CD14-positive monocyte (primary cell): ENCODE measurements around the gene OSBPL8. TPM values are rescaled to one million over a fixed set of nuclear protein-coding genes. Genes with fewer than 3 reads are reported as not detected.

Experiments used
- DNase-seq, 3 donors: peaks; one replicate each; pipeline ENCODE4 v3.0.0-alpha.2; 2011 to 2022
- H2AFZ ChIP-seq: 2 replicates; pipeline ENCODE4 v1.6.0; 2012; ENCODE audit warnings: mild to moderate bottlenecking, low read depth, low read length, inconsistent platforms; ENCODE audit not compliant: insufficient read depth, poor library complexity, severe bottlenecking
- H3K27ac ChIP-seq, 2 donors: 1 replicate in 1 of 2; 2 replicates in 1 of 2; pipeline ENCODE4 v1.5.1; 2012 to 2013; ENCODE audit warnings: low read length in 2 of 2, control low read depth in 1 of 2, inconsistent platforms in 1 of 2, low read depth in 1 of 2, mild to moderate bottlenecking in 1 of 2
- H3K27me3 ChIP-seq, 2 donors: one replicate each; pipeline versions ENCODE4 v1.6.0 to v1.6.1; 2011 to 2013; ENCODE audit warnings: low read length in 2 of 2; ENCODE audit not compliant: control insufficient read depth in 2 of 2, insufficient read depth in 2 of 2
- H3K36me3 ChIP-seq, 2 donors: replicated peaks in 1 of 2; 1 replicate in 1 of 2; 2 replicates in 1 of 2; pipeline versions ENCODE4 v1.5.1 to v1.6.1; 2012 to 2013; ENCODE audit warnings: low read length in 2 of 2, control low read depth in 1 of 2, inconsistent platforms in 1 of 2, mild to moderate bottlenecking in 1 of 2; ENCODE audit not compliant: insufficient read depth in 2 of 2, control insufficient read depth in 1 of 2
- H3K4me1 ChIP-seq, 2 donors: 1 replicate in 1 of 2; 2 replicates in 1 of 2; pipeline versions ENCODE4 v1.5.1 to v1.6.1; 2012 to 2013; ENCODE audit warnings: low read length in 2 of 2, control low read depth in 1 of 2, inconsistent platforms in 1 of 2, mild to moderate bottlenecking in 1 of 2, moderate library complexity in 1 of 2; ENCODE audit not compliant: insufficient read depth in 2 of 2, control insufficient read depth in 1 of 2
- H3K4me2 ChIP-seq: replicated peaks from 2 replicates; pipeline ENCODE3; 2012; ENCODE audit warnings: low read length, moderate library complexity, mild to moderate bottlenecking; ENCODE audit not compliant: poor library complexity, severe bottlenecking; ENCODE audit errors: extremely low read depth
- H3K4me3 ChIP-seq, 3 experiments: fragments of 200-600 bp in 1 of 3; sonication (generic) in 1 of 3; replicated peaks in 1 of 3; 1 replicate in 2 of 3; 2 replicates in 1 of 3; pipeline ENCODE4 v1.5.1; 2011 to 2013; ENCODE audit warnings: low read length in 3 of 3, mild to moderate bottlenecking in 3 of 3, control low read depth in 2 of 3, low read depth in 2 of 3, inconsistent platforms in 1 of 3, moderate library complexity in 1 of 3
- H3K79me2 ChIP-seq: 2 replicates; pipeline ENCODE4 v1.6.0; 2012; ENCODE audit warnings: mild to moderate bottlenecking, control low read depth, inconsistent platforms, low read length, moderate library complexity; ENCODE audit not compliant: insufficient read depth
- H3K9ac ChIP-seq: 2 replicates; pipeline ENCODE4 v1.6.0; 2017; ENCODE audit warnings: low read length, mild to moderate bottlenecking; ENCODE audit not compliant: insufficient read depth, poor library complexity, severe bottlenecking
- H3K9me3 ChIP-seq, 2 donors: replicated peaks in 1 of 2; 1 replicate in 1 of 2; 2 replicates in 1 of 2; pipeline versions ENCODE4 v1.5.1 to v1.6.1; 2012 to 2013; ENCODE audit warnings: low read length in 2 of 2, control low read depth in 1 of 2; ENCODE audit not compliant: control insufficient read depth in 1 of 2, insufficient read depth in 1 of 2
- H4K20me1 ChIP-seq: 2 replicates; pipeline ENCODE4 v1.6.0; 2012; ENCODE audit warnings: mild to moderate bottlenecking, low read length, control low read depth, moderate library complexity; ENCODE audit not compliant: insufficient read depth
- H3K27ac Mint-ChIP-seq, 7 donors: one replicate each; pipeline ENCODE4 v1.8.0; 2020; ENCODE audit warnings: mild to moderate bottlenecking in 7 of 7, mixed read lengths in 7 of 7, moderate library complexity in 6 of 7, inconsistent platforms in 2 of 7
- H3K27me3 Mint-ChIP-seq, 3 donors: one replicate each; pipeline ENCODE4 v1.8.0; 2021 to 2022; ENCODE audit warnings: low read depth in 3 of 3, mild to moderate bottlenecking in 3 of 3, mixed read lengths in 3 of 3, moderate library complexity in 3 of 3, inconsistent platforms in 1 of 3
- H3K36me3 Mint-ChIP-seq, 2 donors: one replicate each; pipeline ENCODE4 v1.8.0; 2020; ENCODE audit warnings: mixed read lengths in 2 of 2, inconsistent platforms in 1 of 2, mild to moderate bottlenecking in 1 of 2
- H3K4me1 Mint-ChIP-seq: one replicate; pipeline ENCODE4 v1.8.0; 2020; ENCODE audit warnings: mild to moderate bottlenecking, mixed read lengths
- H3K4me3 Mint-ChIP-seq, 2 donors: one replicate each; pipeline ENCODE4 v1.8.0; 2020; ENCODE audit warnings: mild to moderate bottlenecking in 2 of 2, mixed read lengths in 2 of 2, moderate library complexity in 1 of 2
- H3K9me3 Mint-ChIP-seq, 7 donors: one replicate each; pipeline ENCODE4 v1.8.0; 2020 to 2022; ENCODE audit warnings: mixed read lengths in 7 of 7, mild to moderate bottlenecking in 6 of 7, moderate library complexity in 6 of 7, inconsistent platforms in 2 of 7
- WGBS: methylation state at CpG from one replicate; pipeline ENCODE4 v1.1.5; 2013; ENCODE audit warnings: missing lambda C conversion rate; ENCODE audit not compliant: insufficient coverage; 5-methylcytosine and 5-hydroxymethylcytosine counted together
- intact Hi-C, 2 donors: fragments of 100-400 bp; cut with micrococcal nuclease; formaldehyde crosslinking; loops; one replicate each; pipeline versions ENCODE4 v1.15.0 to v1.15.1; 2023
- polyA plus RNA-seq, 3 donors: library from polyadenylated mRNA; depleted of rRNA in 1 of 3; unstranded in 2 of 3; stranded (reverse) in 1 of 3; fragments of 300-500 nt in 2 of 3; fragments of >200 nt in 1 of 3; fragmentation: Illumina TruSeq in 2 of 3; gene quantifications; 1 replicate in 2 of 3; 2 replicates in 1 of 3; pipeline ENCODE4 v1.2.3, GENCODE V29; 2012 to 2021
- TF ChIP-seq, protein P1 (sequence below): fragments of 200-600 bp; IDR thresholded peaks from one replicate; pipeline ENCODE4 v1.8.0; 2022; ENCODE audit warnings: antibody characterized with exemption, mild to moderate bottlenecking

The OSBPL8 gene
- polyA plus RNA-seq, 3 donors, result 25.3 to 167 (median 147) TPM

DNA sequence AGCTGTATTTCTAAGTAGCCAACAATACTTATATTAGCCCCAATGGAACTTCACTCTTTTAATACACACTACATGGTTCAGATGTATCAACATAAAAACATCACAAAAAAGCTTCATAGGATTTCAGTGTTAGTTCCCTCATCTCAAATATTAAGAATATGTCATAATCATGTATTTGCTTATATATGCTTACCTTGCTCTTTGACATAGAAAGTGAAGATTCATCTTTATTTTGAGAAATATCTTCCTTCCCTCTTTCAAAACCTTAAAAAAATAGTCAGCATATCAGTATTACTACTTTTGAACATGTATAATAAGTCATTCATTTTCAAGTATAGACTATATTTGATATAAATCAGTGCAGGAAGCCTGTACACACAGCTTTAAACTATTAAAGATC lies 149.2 kb downstream of the OSBPL8 start:
- TF ChIP-seq, protein P1, sequence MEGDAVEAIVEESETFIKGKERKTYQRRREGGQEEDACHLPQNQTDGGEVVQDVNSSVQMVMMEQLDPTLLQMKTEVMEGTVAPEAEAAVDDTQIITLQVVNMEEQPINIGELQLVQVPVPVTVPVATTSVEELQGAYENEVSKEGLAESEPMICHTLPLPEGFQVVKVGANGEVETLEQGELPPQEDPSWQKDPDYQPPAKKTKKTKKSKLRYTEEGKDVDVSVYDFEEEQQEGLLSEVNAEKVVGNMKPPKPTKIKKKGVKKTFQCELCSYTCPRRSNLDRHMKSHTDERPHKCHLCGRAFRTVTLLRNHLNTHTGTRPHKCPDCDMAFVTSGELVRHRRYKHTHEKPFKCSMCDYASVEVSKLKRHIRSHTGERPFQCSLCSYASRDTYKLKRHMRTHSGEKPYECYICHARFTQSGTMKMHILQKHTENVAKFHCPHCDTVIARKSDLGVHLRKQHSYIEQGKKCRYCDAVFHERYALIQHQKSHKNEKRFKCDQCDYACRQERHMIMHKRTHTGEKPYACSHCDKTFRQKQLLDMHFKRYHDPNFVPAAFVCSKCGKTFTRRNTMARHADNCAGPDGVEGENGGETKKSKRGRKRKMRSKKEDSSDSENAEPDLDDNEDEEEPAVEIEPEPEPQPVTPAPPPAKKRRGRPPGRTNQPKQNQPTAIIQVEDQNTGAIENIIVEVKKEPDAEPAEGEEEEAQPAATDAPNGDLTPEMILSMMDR, result no peak
- Mint-ChIP-seq H3K27ac (no peak overlapping the region), H3K4me3 (no peak overlapping the region), H3K27me3 (no peaks in the 10 kb centered on the region), H3K4me1 (peaks cover 2% of the 10 kb centered on the region), H3K9me3 (no peaks in the 10 kb centered on the region), H3K36me3 (peaks cover 14 to 35% of the 10 kb centered on the region in 2 donors)
- Histone ChIP-seq H3K4me2 (no peak overlapping the region), H4K20me1 (peaks cover 57% of the 10 kb centered on the region), H3K9ac (no peak overlapping the region), H3K27ac (no peak overlapping the region), H3K9me3 (no peaks in the 10 kb centered on the region), H3K4me3 (no peak overlapping the region), H3K36me3 (peaks cover 2 to 43% of the 10 kb centered on the region in 2 donors), H3K27me3 (no peaks in the 10 kb centered on the region), H3K79me2 (no peaks in the 10 kb centered on the region), H2AFZ (no peak overlapping the region), H3K4me1 (no peaks in the 10 kb centered on the region)
- no peak for DNase-seq
- intact Hi-C loops, result no loop called here

DNA sequence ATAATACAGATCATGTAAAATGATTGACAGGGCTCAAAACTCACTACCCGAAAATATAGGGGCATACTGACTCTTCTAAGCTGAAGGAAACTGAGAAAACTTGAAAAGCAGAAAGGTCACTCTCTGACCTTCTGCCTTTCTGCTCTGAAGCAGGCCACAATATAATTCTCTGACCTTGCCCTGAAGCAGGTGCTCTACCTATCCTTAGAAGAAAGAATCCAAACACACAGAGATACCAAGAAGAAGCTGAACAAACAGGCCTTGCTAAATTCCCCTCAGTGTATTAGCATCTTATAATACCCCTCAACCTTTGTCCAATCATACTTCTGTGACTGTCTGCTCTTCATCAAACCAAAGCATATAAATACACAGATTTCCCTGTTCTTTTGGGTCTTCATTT lies 150.5 kb downstream of the OSBPL8 start:
- intact Hi-C loops, result no loop called here
- H3K27ac Mint-ChIP-seq, result peak overlapping the region in 3 of 7 donors; percentile 6 to 52 (median 6)

More for the DNA sequence above, 150.5 kb downstream of the OSBPL8 start:
- H3K79me2 ChIP-seq, result no peaks in the 10 kb centered on the region
- no peak overlapping the region for H3K9ac ChIP-seq
- peaks cover 52% of the 10 kb centered on the region for H4K20me1 ChIP-seq
- TF ChIP-seq, protein P1, result no peak
- H3K4me1 Mint-ChIP-seq, result peaks cover 2% of the 10 kb centered on the region
- H3K4me2 ChIP-seq, result no peak overlapping the region
- H2AFZ ChIP-seq, result no peak overlapping the region
- no peak for DNase-seq
- H3K27me3 Mint-ChIP-seq, result no peaks in the 10 kb centered on the region
- H3K36me3 ChIP-seq, result peaks cover 4 to 47% of the 10 kb centered on the region in 2 donors
- H3K9me3 Mint-ChIP-seq, result no peaks in the 10 kb centered on the region
- no peak overlapping the region for H3K27ac ChIP-seq
- no peaks in the 10 kb centered on the region for H3K27me3 ChIP-seq
- H3K9me3 ChIP-seq, result no peaks in the 10 kb centered on the region
- no CpG with 5 or more reads among the region's 1 CpG for WGBS
- no peaks in the 10 kb centered on the region for H3K4me1 ChIP-seq
- H3K36me3 Mint-ChIP-seq, result peaks cover 18 to 39% of the 10 kb centered on the region in 2 donors
- no peak overlapping the region for H3K4me3 ChIP-seq
- H3K4me3 Mint-ChIP-seq, result no peak overlapping the region
